CD1c-positive myeloid dendritic cell (primary cell): ENCODE measurements around the gene MRPL45.
A peak's percentile ranks its signal among the peaks of the same experiment; 100 is the strongest.
"Not testable (repeated sequence)": the region's sequence is repeated elsewhere in the genome, so short reads cannot be mapped to it uniquely, and the experiment has no call there.

Experiments used
- DNase-seq: peaks from one replicate; pipeline ENCODE4 v3.0.0-alpha.2; 2016; ENCODE audit errors: extremely low spot score

Gene MRPL45

GRCh38 chr17:38296834-38297517 lies at the start of gene MRPL45:
Gene MRPL45 (plus strand): TSS chr17:38297168. CDS start chr17:38297184, 16 bp downstream.
- peak; percentile 98 for DNase-seq

DNA sequence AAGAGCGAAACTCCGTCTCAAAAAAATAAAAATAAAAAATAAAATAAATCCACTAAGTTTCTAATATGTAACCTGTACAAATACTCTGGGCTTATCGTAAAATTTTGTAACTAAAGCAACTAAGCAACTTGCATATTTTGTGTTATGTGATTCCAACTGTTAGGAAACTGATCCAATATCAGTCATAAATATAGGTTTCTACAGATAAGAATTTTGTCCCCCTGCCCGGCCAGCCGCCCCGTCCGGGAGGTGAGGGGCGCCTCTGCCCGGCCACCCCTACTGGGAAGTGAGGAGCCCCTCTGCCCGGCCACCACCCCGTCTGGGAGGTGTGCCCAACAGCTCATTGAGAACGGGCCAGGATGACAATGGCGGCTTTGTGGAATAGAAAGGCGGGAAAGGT lies 43.8 kb upstream of the MRPL45 start:
- not testable (repeated sequence) for DNase-seq

GRCh38 chr17:38254357-38254756 lies 42.6 kb upstream of the MRPL45 start:
- DNase-seq, result not testable (repeated sequence)

GRCh38 chr17:38257013-38257621 lies 39.9 kb upstream of the MRPL45 start:
- peak; percentile 86 for DNase-seq

DNA sequence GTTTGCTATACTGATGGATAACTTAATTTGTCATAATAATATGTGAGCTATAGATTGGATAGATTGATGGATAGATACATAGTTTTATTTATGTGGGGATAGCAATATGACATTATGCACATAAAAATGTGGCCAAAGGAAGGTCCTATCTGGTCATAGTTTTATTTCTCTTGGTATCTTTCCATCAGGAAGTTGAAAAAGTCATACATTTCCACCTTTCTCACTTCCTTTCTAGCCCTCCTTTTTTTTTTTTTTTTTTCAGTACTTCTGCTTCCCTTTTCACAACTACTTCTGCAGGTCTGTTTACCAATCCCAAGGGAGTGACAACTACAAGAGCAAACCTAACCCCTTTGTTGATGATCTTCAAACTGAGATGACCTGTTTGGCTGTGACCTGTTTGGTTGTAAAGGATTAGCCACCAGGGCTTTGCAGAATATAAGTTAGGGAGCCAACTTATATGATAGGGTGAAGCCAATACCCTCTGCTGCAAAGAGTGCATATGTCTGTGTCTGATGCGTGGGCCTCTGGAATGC lies 30.9 kb upstream of the MRPL45 start:
- peak; percentile 17 for DNase-seq

GRCh38 chr17:38266571-38266970 lies 30.4 kb upstream of the MRPL45 start:
- DNase-seq, result not testable (repeated sequence)

DNA sequence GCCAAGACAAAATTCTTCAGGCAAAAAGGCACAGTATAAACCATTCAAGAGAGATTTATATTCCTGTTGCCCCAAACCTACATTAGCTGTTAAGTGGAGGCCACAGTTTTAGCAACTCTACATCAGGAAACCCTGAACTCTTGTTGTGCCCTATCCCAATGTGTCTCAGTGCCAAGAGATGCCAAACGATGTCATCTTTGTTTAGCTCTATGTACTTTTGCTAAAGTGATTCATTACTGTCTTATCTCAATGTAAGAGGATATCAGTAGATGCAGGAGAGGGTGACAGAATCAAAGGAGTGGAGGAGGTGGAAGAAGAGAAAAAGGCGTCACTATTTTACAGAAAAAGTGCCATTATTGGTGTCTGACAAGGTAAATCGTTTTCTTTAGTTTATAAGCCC lies 28.8 kb upstream of the MRPL45 start:
- DNase-seq, result not testable (repeated sequence)

DNA sequence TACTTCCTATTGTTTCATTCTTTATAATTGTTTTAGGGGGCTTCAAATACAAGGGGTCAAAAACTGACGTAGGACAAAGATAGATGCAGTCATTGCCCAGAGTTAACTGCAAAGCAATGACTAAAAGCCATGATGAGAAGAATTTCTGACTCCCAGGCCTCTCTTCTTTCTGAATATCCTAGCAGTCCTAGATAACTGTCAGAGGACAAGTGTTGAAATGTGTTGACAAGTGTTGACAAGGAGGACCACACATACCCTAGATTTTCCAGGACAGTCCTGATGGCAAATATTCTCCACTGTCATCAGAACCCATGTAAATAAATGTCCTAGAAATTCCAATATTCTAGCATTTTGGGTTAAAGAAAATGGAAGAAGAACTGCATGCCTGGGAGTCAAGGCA lies 27.9 kb upstream of the MRPL45 start:
- not testable (repeated sequence) for DNase-seq

- not testable (repeated sequence) for DNase-seq
These were observed 27.4 kb upstream of the MRPL45 start for GRCh38 chr17:38269552-38269951.

GRCh38 chr17:38285994-38286393 lies 11.0 kb upstream of the MRPL45 start:
- not testable (repeated sequence) for DNase-seq

DNA sequence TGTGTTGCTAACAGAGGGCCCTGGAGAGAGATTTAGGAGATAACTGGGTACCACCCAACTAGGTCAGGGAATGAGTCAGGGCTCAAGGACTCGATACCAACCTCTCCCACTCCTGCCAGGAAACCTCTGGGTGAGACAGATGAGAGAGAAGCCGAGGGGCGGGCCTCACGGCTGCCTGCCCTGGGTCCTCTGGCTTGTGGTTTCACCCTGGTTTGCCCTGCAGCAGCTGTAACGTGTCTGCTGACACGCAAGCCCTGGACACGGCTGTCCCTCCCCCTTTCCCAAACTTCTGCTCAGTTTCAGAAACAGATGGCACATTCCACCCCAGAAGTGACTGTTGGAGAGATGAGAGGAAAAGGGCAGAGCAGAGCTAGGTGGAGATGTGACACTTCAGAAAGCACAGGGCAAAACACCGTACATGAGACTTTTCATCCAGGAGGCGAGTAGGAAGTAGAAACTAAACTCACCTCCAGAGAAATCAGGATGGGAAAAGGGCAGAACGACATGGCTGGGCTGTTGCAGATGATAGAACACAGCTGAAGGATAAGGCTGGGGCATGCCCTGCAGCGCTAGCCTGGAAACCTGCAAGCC lies 10.4 kb upstream of the MRPL45 start:
- peak; percentile 37 for DNase-seq

DNA sequence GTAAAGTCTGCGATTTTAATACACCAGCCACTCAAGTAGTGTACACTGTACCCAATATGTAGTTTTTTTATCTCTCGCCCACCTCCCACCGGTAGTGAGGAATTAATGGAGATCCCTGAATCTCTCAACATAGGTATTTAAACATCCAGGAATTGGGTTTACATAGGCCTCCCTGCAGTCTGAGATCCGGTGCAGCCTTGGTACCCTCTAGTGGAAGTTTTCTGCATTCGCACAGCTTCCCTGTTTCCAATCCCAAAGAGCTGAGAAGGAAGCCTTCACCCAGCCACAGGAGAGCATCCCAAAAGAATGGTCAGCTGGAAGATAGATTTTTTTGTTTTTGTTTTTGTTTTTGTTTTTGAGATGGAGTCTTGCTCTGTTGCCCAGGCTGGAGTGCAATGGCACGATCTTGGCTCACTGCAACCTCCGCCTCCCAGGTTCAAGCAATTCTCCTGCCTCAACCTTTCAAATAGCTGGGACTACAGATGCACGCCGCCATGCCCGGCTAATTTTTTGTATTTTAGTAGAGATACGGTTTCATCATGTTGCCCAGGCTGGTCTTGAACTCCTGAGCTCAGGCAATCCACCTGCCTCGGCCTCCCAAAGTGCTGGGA lies 8.6 kb upstream of the MRPL45 start:
- DNase-seq, result not testable (repeated sequence)

DNA sequence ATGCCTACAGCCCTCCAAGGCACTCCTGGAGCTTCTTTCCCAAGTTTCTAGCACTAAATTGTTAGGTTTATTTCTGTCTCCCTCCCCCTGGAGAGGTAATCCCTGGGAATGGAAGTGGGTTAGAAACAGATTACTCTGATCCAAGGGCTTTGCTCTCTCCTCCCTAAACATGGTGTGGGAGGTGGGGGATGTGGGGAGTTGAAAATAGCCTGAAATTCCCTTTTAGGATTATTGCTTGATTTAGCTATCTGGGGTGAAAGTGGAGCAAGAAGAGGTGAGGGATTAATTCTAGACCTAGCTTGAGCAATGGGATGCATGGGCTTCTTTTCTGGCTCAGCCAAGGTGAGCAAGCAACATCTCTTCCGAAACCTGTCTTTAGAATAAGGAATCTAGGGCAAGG lies 7.2 kb upstream of the MRPL45 start:
- not testable (repeated sequence) for DNase-seq

DNA sequence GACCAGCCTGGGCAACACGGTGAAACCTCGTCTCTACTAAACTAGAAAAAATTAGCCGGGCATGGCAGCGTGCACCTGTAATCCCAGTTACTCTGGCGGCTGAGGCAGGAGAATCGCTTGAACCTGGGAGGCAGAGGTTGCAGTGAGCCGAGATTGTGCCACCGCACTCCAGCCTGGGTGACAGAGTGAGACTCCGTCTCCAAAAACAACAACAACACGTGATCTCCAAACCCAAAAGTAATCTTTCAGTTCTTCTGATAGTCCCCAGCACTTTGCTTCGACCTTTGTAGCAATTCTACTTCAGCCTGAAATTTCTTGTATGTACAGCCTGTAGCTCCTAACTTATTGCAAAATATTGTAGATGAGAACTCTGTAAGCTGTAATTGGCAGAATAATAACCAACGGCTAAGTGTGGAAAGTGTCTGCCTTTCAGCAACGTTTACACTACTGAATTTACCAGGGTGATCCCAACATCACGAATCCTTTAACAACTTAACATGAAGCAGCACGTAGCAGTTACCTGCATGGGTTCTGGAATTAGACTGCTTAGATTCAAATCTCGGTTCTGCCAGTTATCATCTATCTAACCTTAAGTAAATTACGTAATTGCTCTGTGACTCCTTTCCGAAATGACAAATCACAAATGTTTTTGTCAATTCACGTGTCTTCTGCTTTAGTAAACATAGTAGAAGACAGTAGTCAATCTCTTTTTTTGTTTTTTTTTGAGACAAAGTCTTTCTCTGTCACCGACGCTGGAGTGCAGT lies 1.2 kb upstream of the MRPL45 start:
- peak; percentile 16 for DNase-seq

GRCh38 chr17:38315497-38315896 lies 18.5 kb downstream of the MRPL45 start:
- DNase-seq, result no peak

DNA sequence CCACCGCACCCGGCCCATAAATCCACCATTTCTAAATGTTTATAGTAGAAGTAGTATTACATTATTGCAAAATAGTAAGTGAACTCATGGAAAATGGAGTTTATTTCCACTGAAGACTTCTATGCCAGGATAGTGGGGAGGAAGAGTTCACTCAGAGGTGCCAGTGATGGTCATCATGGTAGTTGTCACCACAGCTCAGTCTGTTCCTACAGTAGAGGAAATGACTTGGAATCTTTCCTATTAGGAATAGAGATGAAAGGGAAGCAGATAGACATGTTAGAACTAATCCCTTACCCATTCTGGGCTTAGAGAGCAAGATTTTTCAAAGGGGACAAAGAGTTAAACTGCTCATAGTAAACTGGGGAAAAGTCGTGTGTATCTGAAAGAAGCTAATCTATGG lies 20.1 kb downstream of the MRPL45 start:
- no peak for DNase-seq

DNA sequence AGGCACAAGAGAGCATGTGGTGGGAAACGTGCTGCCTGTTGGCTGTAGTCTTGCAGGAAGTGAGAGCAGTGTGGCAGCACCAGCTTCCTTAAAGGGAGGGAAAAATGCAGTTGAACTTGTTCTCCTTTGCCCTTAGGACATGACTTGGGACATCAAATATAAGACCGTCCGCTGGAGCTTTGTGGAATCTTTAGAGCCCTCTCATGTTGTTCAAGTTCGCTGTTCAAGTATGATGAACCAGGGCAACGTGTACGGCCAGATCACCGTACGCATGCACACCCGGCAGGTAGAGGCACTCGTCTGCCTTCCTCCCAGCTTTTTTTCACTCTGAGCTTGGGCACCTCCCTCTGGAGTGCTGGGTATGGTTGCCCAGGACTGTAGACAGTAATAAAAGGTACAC lies 23.5 kb downstream of the MRPL45 start:
- DNase-seq, result peak; percentile 23

DNA sequence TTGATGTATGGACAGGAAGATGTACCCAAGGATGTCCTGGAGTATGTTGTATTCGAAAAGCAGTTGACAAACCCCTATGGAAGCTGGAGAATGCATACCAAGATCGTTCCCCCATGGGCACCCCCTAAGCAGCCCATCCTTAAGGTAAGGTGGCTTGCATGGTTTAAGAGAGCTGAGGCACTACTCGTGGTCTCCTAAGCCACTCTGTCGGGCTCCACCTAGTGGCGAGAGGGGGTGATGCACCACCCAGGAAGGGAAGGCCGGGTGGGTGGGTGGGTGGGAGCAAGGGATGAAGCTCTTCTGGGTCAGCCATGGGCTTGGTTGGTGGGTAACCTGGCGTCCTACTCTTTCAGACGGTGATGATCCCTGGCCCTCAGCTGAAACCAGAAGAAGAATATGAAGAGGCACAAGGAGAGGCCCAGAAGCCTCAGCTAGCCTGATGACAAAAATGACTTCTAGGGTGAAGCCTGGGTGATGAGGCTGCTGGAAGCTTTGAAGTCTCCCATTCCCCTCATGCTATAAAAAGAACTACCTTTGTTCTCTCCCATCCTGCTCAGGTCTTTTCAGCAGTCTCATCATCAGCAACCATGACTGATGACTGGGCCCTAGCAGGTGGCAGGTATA lies 25.3 kb downstream of the MRPL45 start:
- peak; percentile 72 for DNase-seq

GRCh38 chr17:38322897-38323296 lies 25.9 kb downstream of the MRPL45 start:
- DNase-seq, result no peak

DNA sequence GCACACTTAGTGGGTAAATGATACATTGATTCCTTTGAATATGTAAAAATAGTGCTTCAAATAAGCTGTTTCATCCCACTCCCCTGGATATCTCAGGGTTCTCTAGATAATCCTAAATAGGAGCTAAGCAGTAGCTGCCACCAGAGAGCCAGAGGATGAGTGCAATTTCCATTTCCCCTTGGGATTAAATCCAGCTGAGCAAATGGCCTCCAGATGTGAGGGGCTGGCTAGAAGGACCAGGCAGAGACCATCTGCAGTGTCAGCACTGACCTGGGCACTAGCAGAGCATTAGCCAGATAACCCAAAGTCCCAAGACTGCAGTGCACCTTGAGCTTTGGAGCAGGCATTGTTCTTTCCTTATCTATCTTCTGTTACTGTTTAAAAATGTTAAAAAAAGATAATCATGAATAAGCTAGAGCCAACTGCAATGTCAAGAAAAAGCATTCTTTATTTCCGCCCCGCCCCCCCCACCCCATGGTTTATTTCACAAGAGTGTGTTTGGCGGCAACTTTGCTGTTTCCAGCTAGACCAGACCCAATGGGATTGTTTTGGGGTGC lies 27.3 kb downstream of the MRPL45 start:
- no peak for DNase-seq

DNA sequence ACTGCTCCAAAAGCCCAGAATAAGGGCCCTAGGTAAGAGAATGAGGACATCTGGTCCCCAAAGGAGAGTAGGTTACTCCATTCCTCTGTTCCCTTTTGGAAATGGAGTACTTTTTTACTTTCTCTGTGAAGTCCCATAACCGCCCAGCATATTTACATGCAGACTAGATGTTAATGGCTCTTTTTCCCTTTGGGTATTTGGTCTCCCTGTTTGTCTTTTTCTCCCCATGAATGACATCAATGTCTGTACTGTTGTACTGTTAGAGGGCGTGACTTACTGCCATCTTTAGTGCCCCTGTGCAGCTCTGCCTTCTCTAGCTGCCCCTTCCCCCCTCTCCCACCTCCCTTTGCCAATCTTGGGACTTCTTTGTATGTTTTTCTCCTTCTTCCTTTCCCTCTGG lies 27.8 kb downstream of the MRPL45 start:
- DNase-seq, result no peak
